Measurements from ENCODE around the gene KIAA2012.

Gene KIAA2012

GRCh38 chr2:202171241-202171825, 98.3 kb downstream of the KIAA2012 start:
- TF ChIP-seq, protein P1, sequence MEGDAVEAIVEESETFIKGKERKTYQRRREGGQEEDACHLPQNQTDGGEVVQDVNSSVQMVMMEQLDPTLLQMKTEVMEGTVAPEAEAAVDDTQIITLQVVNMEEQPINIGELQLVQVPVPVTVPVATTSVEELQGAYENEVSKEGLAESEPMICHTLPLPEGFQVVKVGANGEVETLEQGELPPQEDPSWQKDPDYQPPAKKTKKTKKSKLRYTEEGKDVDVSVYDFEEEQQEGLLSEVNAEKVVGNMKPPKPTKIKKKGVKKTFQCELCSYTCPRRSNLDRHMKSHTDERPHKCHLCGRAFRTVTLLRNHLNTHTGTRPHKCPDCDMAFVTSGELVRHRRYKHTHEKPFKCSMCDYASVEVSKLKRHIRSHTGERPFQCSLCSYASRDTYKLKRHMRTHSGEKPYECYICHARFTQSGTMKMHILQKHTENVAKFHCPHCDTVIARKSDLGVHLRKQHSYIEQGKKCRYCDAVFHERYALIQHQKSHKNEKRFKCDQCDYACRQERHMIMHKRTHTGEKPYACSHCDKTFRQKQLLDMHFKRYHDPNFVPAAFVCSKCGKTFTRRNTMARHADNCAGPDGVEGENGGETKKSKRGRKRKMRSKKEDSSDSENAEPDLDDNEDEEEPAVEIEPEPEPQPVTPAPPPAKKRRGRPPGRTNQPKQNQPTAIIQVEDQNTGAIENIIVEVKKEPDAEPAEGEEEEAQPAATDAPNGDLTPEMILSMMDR (IDR thresholded peaks at IDR 0.05; ENCODE audit: low read depth, low read length) = no peak
- DNase-seq (ENCODE audit: extremely low read depth, low read depth) = no peak

GRCh38 chr2:202172439-202173211, 99.6 kb downstream of the KIAA2012 start:
- peak; percentile 73 for DNase-seq (ENCODE audit: extremely low read depth, low read depth)

DNA sequence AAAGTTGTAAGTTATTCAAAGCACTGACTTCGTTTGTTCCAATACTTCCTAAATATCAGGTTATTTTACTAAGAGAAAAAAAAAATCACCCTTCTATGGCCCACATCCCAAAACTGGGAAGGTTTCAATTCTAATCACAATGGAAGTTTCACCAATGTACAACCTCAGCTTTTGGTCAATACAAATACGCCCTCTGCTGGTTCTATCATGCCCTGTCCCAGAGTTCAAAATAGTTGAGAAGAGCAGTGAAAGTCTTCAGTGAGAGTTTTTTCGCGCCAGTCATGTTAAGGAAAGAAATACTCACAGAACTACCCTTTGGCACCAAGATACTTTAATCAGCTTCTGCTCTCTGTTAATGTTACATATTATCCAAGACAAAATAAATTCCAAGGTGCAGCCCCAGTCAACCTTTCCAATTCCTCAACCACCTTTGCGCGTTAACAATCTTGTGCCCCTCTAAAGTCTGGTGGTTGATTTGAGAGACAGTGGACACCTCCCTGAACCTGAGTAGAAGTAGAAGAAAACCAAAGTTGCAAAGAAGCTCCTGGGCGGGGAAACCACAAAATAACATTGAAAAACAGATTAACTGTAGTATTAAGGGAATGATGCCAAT, 105.4 kb downstream of the KIAA2012 start:
- TF ChIP-seq, protein P1 (IDR thresholded peaks at IDR 0.05; ENCODE audit: low read depth, low read length) = peak; percentile 79
- DNase-seq (ENCODE audit: extremely low read depth, low read depth) = peak; percentile 46

More at GRCh38 chr2:202172439-202173211, 99.6 kb downstream of the KIAA2012 start:
- TF ChIP-seq, protein P1 (IDR thresholded peaks at IDR 0.05; ENCODE audit: low read depth, low read length) = no peak

GRCh38 chr2:202184557-202184956, 111.5 kb downstream of the KIAA2012 start:
- TF ChIP-seq, protein P1 (IDR thresholded peaks at IDR 0.05; ENCODE audit: low read depth, low read length) = no peak

DNA sequence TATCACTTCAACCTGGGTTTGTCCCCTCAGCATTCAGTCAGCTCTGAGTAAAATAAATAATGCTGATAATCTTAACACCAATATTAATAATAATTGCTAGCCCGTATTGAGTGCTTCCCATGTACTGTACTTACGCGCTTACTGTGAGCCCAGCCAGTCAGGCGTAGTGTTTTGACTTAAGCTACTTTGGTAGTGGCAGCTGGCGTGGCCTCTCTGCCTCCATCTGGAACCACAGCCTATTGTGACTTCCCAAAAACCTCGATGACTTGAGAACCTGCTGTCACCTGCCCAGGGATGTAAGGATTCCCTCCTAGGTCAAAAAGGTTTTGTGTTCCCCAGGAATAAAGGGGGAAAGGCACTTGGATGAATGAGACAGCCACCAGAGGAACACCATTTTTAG, 112.1 kb downstream of the KIAA2012 start:
- TF ChIP-seq, protein P1 (IDR thresholded peaks at IDR 0.05; ENCODE audit: low read depth, low read length) = no peak
- DNase-seq (ENCODE audit: extremely low read depth, low read depth) = no peak

More at GRCh38 chr2:202184557-202184956, 111.5 kb downstream of the KIAA2012 start:
- DNase-seq (ENCODE audit: extremely low read depth, low read depth) = no peak

- TF ChIP-seq, protein P1 (IDR thresholded peaks at IDR 0.05; ENCODE audit: low read depth, low read length) = no peak
- DNase-seq (ENCODE audit: extremely low read depth, low read depth) = no peak
Measured at GRCh38 chr2:202186641-202187202, 113.7 kb downstream of the KIAA2012 start.
